Stimulated activated memory B cell treated with anti-CD40 and anti-IgM and Interleukin-4, amounts not matched to agents 10 μg/mL and 1 μg/mL and 100 μg/mL, for 72 hours (primary cell): ENCODE measurements around the gene CD6.

Experiments used
- ATAC-seq: fragments of 150-1000 bp; cut with Tn5 transposase; 2 replicates; pipeline ENCODE4 v1.10.0; 2021
- H3K27ac Mint-ChIP-seq: one replicate; pipeline ENCODE4 v1.8.0; 2022; ENCODE audit warnings: mild to moderate bottlenecking, mixed read lengths
- H3K27me3 Mint-ChIP-seq: one replicate; pipeline ENCODE4 v1.8.0; 2022; ENCODE audit warnings: mixed read lengths
- H3K36me3 Mint-ChIP-seq: one replicate; pipeline ENCODE4 v1.8.0; 2022; ENCODE audit warnings: mixed read lengths
- H3K4me1 Mint-ChIP-seq: one replicate; pipeline ENCODE4 v1.8.0; 2022; ENCODE audit warnings: mixed read lengths
- H3K4me3 Mint-ChIP-seq: one replicate; pipeline ENCODE4 v1.8.0; 2022; ENCODE audit warnings: mild to moderate bottlenecking, moderate library complexity, mixed read lengths
- H3K9me3 Mint-ChIP-seq: one replicate; pipeline ENCODE4 v1.8.0; 2022; ENCODE audit warnings: mixed read lengths

CD6 gene, protein sequence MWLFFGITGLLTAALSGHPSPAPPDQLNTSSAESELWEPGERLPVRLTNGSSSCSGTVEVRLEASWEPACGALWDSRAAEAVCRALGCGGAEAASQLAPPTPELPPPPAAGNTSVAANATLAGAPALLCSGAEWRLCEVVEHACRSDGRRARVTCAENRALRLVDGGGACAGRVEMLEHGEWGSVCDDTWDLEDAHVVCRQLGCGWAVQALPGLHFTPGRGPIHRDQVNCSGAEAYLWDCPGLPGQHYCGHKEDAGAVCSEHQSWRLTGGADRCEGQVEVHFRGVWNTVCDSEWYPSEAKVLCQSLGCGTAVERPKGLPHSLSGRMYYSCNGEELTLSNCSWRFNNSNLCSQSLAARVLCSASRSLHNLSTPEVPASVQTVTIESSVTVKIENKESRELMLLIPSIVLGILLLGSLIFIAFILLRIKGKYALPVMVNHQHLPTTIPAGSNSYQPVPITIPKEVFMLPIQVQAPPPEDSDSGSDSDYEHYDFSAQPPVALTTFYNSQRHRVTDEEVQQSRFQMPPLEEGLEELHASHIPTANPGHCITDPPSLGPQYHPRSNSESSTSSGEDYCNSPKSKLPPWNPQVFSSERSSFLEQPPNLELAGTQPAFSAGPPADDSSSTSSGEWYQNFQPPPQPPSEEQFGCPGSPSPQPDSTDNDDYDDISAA

DNA sequence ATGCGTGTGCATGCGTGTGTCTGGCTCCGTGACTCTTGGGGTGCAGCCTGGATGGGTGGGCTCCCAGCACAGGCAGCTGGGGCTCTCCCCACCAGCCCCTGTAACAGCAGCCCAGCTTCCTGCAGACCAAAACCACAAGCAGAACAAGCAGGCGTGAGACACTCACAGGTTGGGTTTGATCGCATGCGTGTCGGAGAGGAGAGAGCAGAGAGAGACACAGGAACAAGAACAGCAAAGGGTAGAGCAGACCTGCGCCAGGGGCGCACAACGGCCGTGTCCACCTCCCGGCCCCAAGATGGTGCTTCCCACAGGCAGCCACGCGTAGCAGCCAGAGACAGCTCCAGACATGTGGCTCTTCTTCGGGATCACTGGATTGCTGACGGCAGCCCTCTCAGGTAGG is at the start of gene CD6:
Gene CD6 (plus strand): TSS at position 161 of the 400 bp plus-strand sequence. CDS start 186 bp downstream, at position 347.
- Mint-ChIP-seq H3K27me3 (no peaks in the 10 kb centered on the region), H3K4me3 (peak within 1 kb of the TSS; percentile 67), H3K27ac (peak within 1 kb of the TSS; percentile 75), H3K36me3 (peaks cover 6% of the 10 kb centered on the region), H3K4me1 (peaks cover 41% of the 10 kb centered on the region), H3K9me3 (peaks cover 5% of the 10 kb centered on the region)
- ATAC-seq = peak; percentile 75

DNA sequence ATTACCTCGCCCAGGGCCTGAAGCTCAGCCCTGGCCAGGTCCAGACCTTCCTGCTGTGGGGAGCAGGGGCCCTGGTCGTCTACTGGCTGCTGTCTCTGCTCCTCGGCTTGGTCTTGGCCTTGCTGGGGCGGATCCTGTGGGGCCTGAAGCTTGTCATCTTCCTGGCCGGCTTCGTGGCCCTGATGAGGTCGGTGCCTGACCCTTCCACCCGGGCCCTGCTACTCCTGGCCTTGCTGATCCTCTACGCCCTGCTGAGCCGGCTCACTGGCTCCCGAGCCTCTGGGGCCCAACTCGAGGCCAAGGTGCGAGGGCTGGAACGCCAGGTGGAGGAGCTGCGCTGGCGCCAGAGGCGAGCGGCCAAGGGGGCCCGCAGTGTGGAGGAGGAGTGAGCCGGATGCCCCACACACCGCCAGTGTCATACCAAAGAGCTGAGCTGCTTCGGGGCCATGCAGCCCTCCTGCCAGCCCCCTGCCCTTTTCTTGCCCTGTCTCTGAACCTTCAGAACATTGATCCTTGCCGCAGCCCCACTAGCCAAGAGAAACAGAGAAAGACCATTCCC is 49.6 kb upstream of the CD6 start:
- ATAC-seq = no peak
- Mint-ChIP-seq H3K9me3 (no peaks in the 10 kb centered on the region), H3K27me3 (no peaks in the 10 kb centered on the region), H3K4me3 (no peak overlapping the region), H3K4me1 (peaks cover 66% of the 10 kb centered on the region), H3K36me3 (peaks cover 46% of the 10 kb centered on the region), H3K27ac (peak overlapping the region; percentile 62)

- H3K36me3 Mint-ChIP-seq = peaks cover 41% of the 10 kb centered on the region
- H3K27ac Mint-ChIP-seq = peak overlapping the region; percentile 62
- H3K27me3 Mint-ChIP-seq = no peaks in the 10 kb centered on the region
- no peak for ATAC-seq
- H3K9me3 Mint-ChIP-seq = no peaks in the 10 kb centered on the region
- H3K4me3 Mint-ChIP-seq = no peak overlapping the region
- H3K4me1 Mint-ChIP-seq = peaks cover 70% of the 10 kb centered on the region
These were observed 48.6 kb upstream of the CD6 start for GRCh38 chr11:60922906-60923305.

DNA sequence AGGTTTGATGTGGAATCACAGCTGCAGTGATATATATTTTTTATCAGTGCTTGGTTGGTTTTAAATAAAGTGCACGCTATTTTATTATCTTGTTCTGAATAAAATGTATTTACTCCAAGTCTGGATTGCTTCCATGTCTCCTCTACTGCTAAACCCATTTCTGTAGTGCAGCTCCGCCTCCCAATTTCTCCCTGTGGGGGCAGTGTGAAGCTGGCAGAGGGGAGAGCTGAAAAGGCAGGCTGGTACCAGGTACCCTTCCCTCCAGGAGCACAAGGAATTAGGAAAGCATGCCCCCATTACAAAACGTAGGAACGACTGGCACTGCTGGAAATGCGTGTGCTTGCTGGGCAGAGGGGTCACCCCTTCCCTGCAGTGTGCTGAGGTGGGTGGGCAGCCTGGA is 48.2 kb upstream of the CD6 start:
- H3K4me3 Mint-ChIP-seq = peak overlapping the region; percentile 16
- peaks cover 67% of the 10 kb centered on the region for H3K4me1 Mint-ChIP-seq
- no peak overlapping the region for H3K27ac Mint-ChIP-seq
- H3K36me3 Mint-ChIP-seq = peaks cover 41% of the 10 kb centered on the region
- no peaks in the 10 kb centered on the region for H3K9me3 Mint-ChIP-seq
- no peaks in the 10 kb centered on the region for H3K27me3 Mint-ChIP-seq
- no peak for ATAC-seq

- no peaks in the 10 kb centered on the region for H3K27me3 Mint-ChIP-seq
- peak overlapping the region; percentile 75 for H3K4me3 Mint-ChIP-seq
- peak; percentile 21 for ATAC-seq
- H3K27ac Mint-ChIP-seq = peak overlapping the region; percentile 21
- H3K9me3 Mint-ChIP-seq = no peaks in the 10 kb centered on the region
- H3K36me3 Mint-ChIP-seq = peaks cover 41% of the 10 kb centered on the region
- peaks cover 62% of the 10 kb centered on the region for H3K4me1 Mint-ChIP-seq
These were observed 47.7 kb upstream of the CD6 start for GRCh38 chr11:60923800-60924109.

DNA sequence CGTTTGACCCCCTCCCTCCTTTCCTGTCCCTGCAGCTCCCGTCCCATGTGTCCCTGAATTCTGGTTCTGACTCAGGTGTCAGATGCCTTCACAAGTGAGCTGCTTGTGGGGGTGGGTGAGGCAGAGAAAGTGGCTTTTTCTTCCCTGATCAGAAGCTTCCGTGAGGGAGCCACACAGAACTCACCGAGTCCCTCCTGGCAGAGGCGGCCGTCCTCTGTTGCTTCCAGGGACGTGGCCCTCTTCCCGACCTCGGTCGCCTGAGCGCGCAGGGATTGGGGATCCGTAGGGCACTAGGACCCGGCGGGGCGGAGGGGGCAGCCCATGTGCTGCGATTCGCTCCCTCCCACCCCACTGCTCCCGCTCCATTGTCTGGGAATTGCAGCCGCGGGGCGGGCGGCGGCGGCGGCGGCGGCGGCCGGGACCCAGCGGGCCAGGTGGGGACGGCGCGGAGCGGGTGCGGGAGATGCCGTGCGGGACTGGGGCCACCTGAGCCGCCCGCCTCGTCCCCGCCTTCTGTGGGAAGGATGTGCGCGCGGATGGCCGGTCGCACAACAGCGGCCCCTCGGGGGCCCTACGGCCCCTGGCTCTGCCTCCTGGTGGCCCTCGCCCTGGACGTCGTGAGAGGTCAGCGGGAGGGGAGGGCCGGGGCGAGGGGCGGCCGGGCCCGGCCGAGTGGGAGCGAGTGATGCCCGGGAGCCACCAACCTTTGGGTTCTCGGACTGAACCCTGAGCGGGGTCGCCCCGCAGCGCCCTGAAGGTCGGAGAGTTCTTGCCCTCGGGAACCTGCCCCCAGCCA is 47.2 kb upstream of the CD6 start, which contains the start of gene TMEM132A:
Gene TMEM132A (plus strand): TSS at position 351 of the 796 bp plus-strand sequence. CDS start 174 bp downstream, at position 525.
- Mint-ChIP-seq H3K27me3 (no peaks in the 10 kb centered on the region), H3K4me1 (peaks cover 60% of the 10 kb centered on the region), H3K4me3 (peak within 1 kb of the TSS; percentile 75), H3K27ac (peak within 1 kb of the TSS; percentile 21), H3K36me3 (peaks cover 40% of the 10 kb centered on the region), H3K9me3 (no peaks in the 10 kb centered on the region)
- ATAC-seq = peak; percentile 54

GRCh38 chr11:60924906-60925853 is 46.3 kb upstream of the CD6 start:
- no peaks in the 10 kb centered on the region for H3K9me3 Mint-ChIP-seq
- H3K27me3 Mint-ChIP-seq = no peaks in the 10 kb centered on the region
- H3K27ac Mint-ChIP-seq = peak overlapping the region; percentile 21
- peak; percentile 40 for ATAC-seq
- H3K4me3 Mint-ChIP-seq = peak overlapping the region; percentile 75
- peaks cover 60% of the 10 kb centered on the region for H3K4me1 Mint-ChIP-seq
- H3K36me3 Mint-ChIP-seq = peaks cover 31% of the 10 kb centered on the region

DNA sequence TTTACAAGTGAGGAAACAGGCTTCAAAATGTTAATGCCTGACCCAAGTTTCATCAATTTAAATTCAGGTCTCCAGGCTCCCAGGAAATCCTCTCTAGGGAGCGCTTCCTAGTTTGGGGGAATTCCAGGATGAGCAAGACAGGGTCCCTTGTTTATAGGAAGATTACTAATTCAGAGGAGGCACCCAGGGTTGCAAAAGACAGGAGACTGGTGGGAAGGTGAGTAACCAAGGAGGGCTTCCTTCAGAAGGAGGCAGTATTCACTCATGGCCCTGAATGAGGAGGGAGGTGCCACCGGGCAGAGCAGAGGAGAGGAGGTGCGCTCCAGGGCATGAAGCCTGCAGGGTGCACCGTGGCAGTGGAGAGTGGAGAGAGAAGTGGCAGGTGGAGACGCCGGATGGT is 45.6 kb upstream of the CD6 start:
- ATAC-seq = no peak
- peak overlapping the region; percentile 75 for H3K4me3 Mint-ChIP-seq
- H3K4me1 Mint-ChIP-seq = peaks cover 60% of the 10 kb centered on the region
- peaks cover 25% of the 10 kb centered on the region for H3K36me3 Mint-ChIP-seq
- H3K27ac Mint-ChIP-seq = peak overlapping the region; percentile 21
- no peaks in the 10 kb centered on the region for H3K9me3 Mint-ChIP-seq
- H3K27me3 Mint-ChIP-seq = no peaks in the 10 kb centered on the region

DNA sequence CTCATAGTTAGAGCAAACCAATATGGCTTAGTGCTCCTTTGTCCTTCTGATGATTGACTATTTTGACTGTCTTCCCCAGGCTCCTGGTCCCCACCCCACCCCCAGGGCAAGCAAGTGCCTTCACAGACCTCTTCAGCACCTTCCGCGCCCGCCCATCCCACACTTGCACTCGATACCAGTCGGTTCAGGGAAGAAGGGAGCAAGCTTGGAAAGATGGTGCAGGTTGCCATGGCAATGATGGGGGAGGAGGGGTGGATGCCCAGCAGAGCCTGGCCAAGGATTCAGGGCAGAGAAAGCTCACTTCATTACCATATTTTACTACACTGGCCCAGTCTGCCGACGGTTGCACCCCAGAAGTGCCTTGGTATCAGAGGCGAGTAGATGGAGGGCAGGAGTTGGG is 45.0 kb upstream of the CD6 start:
- Mint-ChIP-seq H3K4me1 (peaks cover 66% of the 10 kb centered on the region), H3K36me3 (peaks cover 18% of the 10 kb centered on the region), H3K4me3 (no peak overlapping the region), H3K27me3 (no peaks in the 10 kb centered on the region), H3K27ac (peak overlapping the region; percentile 21), H3K9me3 (no peaks in the 10 kb centered on the region)
- ATAC-seq = no peak

DNA sequence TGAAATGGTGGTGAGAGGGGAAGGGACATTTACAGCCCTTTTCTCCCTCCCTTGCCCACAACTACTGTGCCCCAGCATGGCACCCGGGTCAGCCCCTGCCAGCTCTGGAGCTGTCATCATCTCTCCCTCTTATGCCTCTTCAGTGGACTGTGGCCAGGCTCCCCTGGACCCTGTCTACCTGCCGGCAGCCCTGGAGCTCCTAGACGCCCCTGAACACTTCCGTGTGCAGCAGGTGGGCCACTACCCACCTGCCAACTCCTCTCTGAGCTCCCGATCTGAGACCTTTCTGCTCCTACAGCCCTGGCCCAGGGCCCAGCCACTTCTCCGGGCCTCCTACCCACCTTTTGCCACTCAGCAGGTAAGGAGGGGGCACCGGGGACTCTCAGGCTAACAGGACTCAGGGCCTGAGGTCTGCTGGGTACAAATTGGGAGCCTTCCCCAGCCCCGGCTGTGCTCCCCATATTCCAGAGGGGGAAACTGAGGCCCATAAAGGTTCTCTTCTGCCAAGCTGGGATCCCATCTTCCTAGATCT is 44.4 kb upstream of the CD6 start:
- no peak for ATAC-seq
- Mint-ChIP-seq H3K36me3 (peaks cover 12% of the 10 kb centered on the region), H3K27me3 (no peaks in the 10 kb centered on the region), H3K9me3 (no peaks in the 10 kb centered on the region), H3K4me1 (peaks cover 72% of the 10 kb centered on the region), H3K4me3 (no peak overlapping the region), H3K27ac (peak overlapping the region; percentile 76)

- Mint-ChIP-seq H3K9me3 (no peaks in the 10 kb centered on the region), H3K36me3 (peaks cover 7% of the 10 kb centered on the region), H3K27me3 (no peaks in the 10 kb centered on the region), H3K4me1 (peaks cover 72% of the 10 kb centered on the region), H3K27ac (peak overlapping the region; percentile 76), H3K4me3 (no peak overlapping the region)
- no peak for ATAC-seq
These were observed 43.9 kb upstream of the CD6 start for GRCh38 chr11:60927600-60927999.

- Mint-ChIP-seq H3K36me3 (peaks cover under 1% of the 10 kb centered on the region), H3K27ac (peak overlapping the region; percentile 76), H3K4me1 (peaks cover 79% of the 10 kb centered on the region), H3K4me3 (no peak overlapping the region), H3K9me3 (no peaks in the 10 kb centered on the region), H3K27me3 (no peaks in the 10 kb centered on the region)
- no peak for ATAC-seq
These were observed 42.9 kb upstream of the CD6 start for GRCh38 chr11:60928563-60929001.

DNA sequence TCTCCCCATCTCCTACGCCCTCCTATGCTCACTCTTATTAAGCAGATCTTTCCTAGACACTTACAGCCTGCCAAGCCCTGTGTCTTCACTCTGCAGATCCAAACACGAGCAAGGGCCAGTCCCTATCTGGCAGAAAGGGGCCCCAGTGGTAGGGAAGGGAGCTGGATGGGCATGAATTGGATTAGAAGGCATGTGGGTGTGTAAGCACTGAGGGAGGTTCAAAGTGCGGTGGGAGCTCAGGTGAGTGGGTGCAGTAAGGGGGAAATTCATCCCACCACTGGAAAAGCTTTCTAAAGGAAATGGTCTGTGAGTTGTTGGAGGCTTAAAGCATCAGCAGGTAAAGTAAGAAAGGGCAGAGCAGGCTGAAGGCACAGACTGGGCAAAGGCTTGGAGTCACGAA is 41.7 kb upstream of the CD6 start:
- Mint-ChIP-seq H3K36me3 (no peaks in the 10 kb centered on the region), H3K9me3 (no peaks in the 10 kb centered on the region), H3K27ac (peak overlapping the region; percentile 62), H3K27me3 (no peaks in the 10 kb centered on the region), H3K4me1 (peaks cover 86% of the 10 kb centered on the region), H3K4me3 (no peak overlapping the region)
- ATAC-seq = no peak

DNA sequence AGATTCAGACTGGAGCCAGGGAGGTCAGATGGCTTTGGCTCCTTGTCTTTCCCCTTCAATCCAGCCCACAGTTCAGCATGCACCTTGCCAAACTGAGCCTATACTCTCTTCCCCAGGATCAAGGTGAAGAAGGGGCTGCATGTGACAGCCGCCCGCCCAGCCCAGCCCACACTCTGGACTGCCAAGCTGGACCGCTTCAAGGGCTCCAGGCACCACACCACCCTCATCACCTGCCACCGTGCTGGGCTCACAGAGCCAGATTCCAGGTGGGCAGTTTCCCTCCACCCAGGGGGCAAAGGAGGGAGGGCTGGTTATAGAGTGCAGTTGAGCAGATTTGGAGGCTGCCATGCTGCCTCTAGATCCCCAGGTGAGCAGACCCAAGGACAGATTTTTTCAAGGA is 41.1 kb upstream of the CD6 start:
- Mint-ChIP-seq H3K4me3 (no peak overlapping the region), H3K27me3 (no peaks in the 10 kb centered on the region)

More for the DNA sequence above, 41.1 kb upstream of the CD6 start:
- Mint-ChIP-seq H3K36me3 (peaks cover under 1% of the 10 kb centered on the region), H3K4me1 (peaks cover 87% of the 10 kb centered on the region), H3K9me3 (no peaks in the 10 kb centered on the region), H3K27ac (peak overlapping the region; percentile 62)
- no peak for ATAC-seq
